ENCODE results near the gene GNAI2.
"Not testable (repeated sequence)": the region's sequence is repeated elsewhere in the genome, so short reads cannot be mapped to it uniquely, and the experiment has no call there.

Gene GNAI2

DNA sequence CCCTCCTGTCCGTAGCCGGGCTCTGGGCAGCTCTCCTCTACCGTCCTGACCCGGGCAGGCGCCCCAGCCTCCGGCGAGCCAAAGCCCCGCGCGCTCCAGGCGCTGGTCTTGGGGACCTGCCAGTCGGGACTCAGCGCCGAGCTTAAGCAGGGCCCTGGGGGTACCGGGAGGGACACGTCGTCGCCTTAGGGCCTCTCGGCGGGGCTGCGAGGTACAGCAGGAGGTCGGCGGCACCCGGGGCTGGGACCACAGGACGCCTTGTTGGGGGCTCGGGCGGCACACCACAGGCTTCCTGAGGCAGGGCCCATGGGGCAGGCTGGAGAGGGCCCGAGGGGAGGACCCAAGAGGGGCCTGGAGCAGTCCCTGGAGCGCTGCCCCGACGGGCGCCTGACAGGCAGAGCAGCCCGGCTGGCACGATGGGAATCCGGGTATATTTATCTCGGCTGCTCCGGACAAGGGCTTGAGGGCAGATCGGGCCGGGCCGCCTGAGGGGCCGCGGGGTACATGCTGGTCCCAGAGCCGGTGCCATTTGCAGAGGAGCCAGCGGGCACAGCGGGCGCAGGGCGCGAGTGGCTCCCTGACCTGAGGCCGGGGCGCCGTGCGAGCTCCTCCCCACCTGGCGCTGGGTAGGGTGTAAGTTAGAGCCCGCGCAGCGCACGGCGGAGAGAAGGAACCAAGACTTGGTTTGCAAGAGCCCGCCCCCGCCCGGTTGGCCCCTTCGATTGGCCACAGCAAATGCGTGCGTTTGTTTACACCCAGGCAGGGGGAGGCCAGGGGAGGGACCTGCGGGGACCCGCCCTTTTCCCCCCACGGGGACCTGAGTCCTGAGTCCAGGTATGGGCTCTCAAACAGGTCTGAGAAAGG, 30.4 kb upstream of the GNAI2 start:
- DNase-seq = no peak

DNA sequence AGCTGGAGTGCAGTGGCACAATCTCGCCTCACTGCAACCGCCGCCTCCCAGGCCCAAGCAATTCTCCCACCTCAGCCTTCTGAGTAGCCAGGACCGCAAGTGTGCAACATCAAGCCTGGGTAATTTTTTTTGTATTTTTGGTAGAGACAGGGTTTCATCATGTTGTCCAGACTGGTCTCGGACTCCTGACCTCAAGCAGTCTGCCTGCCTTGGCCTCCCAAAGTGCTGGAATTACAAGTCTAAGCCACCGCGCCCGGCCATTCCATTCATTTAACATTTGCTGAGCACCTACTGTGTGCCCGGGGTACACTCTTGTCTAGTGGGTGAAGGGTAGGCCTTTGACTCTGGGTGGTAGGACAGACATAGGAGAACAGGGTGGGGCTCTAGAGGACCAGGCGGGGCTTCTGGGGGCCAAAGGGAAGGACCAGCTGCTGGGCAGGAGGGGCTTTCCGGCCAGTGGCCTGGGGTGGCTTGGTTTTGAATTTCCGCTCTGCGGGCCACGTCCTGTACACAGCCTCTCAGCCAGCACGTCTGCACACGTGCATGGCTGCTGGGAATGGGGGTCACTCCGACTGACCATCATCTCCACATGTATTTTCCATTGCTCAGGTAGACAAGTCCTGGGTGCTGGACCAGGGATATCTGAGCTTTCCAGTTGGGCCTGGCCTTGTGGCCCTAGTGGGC, 28.5 kb upstream of the GNAI2 start:
- DNase-seq = no peak

DNA sequence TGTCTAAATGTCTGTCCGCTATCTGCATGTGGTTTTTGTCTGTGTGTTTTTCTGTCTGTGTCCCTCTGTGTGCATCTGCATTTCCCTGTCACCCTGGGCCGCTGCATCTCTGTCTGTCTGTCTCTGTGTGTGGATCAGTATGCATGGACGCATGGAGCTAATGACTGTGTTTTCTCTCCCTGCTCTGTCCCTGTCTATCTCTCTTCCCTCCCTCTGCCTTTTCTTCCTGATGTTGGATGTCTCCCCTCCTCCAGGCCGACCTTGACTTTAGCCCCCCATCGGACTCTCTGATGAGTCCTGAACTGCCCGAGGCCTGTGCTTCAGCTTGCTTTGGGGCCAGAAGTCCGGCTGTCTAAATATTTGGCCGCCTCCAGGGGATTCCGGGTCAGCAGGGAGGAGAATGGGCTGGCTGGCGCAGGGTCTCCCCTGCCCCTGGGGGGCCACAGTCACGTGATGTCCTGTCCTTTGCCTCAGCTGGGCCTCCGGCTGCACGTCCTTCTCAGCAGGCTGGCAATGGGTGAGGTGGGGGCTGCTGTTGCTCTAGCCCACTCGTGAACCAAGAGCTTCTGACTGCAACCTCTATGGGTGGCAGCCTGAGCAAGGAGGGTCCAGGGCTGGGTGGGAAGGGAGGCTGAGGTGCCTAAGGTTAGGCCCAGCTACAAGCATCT, 27.2 kb upstream of the GNAI2 start:
- no peak for DNase-seq

DNA sequence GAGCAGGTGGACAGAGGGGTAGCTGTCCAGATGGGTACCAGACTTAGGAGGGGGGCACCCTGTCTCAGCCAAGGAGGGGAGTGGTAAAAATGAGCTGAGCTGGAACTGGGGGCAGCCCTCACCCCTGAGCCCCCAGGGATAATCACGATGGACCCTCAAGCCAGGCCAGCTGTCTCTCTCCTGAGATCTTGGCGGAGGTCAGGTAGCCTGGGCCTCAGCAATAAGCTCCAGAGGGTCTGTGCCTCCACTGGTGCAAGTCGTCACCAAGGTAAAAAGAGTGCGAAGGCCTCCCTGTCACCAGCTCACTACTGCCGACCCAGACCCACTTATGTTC, 25.9 kb upstream of the GNAI2 start:
- no peak for DNase-seq

DNA sequence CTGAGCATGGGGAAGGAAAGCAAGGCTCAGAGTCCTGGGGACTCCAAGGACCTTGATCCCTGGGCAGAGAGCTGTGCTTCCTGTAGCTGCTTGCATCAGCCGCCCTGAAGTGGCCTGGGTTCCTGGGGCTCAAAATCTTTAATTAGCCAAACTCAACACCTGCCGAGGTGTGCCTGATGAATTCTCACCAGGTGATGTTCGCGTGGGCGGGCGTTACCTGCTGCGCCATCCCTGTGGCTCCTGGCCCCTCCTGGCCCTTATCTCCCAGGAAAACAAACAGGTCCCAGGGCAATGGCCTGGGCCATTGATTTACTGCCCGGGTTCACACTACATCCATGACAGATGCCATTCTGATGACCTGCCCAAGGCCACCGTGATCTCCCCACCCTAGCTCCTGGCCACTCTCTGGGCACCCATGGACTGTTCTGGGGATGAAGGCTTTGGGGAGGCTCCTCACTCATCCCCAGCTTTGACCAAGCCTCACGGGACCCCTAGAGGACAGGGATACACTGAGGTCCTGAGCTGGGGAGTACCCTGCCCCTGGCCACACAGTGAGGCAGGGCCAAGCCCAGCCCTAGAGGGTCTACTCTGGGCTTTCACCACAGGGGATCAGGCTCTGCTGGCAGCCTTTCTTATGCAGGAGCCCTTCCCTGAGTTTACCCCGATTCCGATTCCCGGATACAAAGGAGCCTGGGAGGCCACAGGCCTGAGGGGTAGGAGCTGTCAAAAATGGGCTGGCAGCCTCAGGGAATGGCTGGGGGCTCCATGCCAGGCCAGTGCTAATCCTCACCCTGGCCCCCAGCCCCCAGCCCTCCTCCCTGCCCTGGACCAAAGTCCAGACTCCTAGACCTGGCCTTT, 25.3 kb upstream of the GNAI2 start:
- DNase-seq = no peak

DNA sequence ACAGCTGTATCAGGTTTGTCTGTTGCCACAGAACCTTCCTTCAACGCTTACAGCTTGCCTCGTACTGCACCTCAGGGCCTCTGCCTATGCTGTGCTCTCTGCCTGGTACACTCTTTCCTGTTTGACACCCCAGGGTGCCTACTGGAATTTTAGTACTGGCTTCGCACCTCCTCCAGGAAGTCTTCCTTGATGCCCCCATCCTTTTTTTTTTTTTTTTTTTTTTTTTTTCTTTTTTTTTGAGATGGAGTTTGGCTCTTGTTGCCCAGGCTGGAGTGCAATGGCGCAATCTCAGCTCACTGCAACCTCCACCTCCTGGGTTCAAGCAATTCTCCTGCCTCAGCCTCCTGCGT, 24.7 kb upstream of the GNAI2 start:
- DNase-seq = not testable (repeated sequence)

DNA sequence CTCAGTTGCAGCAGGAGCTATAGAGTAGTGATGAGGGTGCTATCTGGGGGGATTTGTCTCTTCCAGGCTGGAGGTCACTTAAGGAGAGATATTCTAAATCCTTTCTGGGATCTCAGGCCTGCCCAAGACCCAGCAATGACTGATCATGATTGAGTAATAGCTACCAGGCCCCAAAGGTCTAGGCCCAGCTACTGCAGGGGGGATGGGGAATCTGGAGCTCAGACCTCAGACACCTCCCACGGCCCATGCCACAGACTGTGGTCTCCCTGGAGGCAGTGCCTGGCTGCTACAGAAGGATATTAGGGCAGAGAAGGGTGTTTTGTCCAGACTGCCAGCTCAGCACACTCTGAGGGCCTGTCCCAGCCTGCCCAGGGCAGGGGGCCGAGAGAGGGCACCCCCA, 24.1 kb upstream of the GNAI2 start:
- no peak for DNase-seq

DNA sequence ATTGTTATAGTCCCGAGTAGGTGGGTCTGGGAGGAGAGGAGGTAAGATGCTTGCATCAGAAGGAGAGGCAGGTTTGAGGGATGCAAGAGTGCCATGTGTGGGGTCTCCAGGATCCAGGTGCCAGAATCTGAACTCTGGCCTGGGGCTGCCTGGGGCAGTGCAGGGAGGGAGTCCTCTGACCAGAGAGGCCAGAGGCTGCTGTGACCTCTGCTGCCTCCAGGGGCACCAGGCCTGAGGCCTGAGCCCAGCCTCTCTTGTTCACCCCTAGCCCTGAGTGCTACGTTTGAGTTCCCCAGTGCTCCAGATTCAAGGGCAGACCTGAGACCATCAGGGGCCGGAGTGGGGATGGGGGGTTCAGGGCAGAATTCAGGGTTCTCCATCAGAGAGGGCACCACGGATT, 23.5 kb upstream of the GNAI2 start:
- no peak for DNase-seq

DNA sequence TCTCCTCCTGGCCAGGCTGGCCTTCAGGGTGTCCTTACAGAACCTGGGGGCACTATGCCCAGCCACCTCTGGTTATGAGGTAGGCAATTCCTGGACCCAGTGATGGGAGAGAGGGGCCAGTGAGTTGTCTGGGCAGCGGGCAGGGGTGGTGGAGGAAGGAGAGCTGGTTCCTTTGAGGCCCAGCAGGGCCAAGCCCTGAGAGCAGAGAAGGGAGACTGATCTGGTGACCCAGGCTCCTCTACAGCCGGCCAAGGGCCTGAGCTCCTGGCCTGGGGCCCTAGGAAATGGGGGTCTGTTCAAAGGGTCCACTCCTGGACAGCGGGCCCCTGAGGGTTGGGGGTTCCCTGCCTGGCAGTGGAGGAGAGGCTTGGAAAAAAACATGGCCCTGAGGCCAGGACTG, 23.0 kb upstream of the GNAI2 start:
- no peak for DNase-seq

DNA sequence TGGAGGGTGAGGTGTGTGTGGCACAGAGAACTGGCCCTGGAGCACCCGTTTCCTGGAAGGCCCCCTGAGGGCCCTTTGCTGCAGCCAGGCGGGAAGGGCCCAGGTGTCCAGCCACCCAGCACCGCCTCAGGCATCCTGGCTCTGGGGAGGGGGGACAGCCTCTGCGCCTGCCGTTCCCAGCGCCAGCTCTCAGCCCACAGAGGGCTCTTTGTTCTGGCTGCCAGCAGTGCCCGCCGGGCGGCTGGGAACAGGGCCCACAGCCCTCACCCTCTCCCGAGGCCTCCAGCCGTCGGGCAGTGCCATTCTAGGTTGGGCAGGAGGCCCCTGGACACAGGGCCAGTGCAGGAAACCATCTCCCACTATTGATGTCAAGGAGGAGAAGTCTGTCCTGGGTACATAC, 22.6 kb upstream of the GNAI2 start:
- no peak for DNase-seq

DNA sequence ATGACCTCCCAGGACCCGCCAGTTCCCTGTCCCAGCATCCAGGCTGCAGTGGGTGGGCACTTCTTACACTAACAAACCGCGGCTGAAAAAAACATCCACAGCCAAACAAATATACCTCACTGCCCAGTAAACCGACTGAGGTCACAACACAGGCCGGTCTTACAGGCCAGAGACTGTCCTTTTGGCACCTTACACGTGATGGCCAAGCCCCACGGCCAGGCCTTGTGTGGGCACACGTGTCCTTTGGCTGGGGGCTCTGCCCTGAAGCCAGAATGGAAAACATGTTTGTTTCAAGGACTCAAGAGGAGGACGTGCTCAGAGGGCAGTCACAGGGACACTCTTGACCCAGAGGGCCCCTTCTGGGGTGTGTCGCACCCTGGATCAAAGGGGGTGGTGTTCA, 21.2 kb upstream of the GNAI2 start:
- no peak for DNase-seq

DNA sequence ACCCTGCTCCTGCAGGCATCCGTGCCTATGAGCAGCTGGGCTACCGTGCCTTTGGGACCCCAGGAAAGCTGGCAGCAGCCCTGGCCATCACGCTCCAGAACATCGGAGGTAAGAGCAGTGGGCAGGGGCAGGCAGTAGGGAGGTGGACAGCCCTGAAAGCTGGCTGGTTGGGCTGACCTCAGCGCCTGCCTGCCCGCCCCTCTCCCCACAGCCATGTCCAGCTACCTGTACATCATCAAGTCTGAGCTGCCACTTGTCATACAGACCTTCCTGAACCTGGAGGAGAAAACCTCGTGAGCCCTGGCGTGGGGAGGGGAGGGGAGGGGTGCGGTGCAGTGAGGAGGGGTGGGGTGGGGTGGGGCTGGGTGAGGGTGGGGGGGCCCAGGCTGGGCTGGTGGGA, 20.5 kb upstream of the GNAI2 start:
- no peak for DNase-seq

DNA sequence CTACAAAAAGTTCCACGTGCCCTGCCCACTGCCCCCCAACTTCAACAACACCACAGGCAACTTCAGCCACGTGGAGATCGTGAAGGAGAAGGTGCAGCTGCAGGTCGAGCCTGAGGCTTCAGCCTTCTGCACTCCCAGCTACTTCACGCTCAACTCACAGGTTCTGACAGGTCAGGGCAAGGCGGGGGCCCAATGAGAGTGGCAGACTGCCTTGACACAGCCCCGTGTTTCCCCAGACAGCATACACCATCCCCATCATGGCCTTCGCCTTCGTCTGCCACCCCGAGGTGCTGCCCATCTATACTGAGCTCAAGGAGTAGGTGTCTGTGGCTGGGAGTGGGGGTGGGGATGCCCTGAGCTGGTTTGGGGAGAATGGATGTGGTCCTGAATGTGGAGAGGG, 18.3 kb upstream of the GNAI2 start:
- no peak for DNase-seq

DNA sequence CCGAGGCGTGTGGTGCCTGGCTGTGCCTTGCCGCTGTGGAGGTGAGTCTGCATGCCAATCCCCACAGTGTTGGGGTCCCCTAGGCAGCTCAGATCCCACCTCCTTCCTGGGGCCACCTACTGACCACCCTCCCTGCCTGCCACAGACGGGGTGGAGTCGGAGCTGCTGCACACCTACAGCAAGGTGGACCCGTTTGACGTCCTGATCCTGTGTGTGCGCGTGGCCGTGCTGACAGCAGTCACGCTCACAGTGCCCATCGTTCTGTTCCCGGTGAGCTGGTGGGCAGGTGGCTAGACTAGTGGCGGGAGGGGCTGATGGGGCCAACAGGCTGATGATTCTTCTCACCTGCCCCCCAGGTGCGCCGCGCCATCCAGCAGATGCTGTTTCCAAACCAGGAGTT, 17.6 kb upstream of the GNAI2 start:
- DNase-seq = no peak

DNA sequence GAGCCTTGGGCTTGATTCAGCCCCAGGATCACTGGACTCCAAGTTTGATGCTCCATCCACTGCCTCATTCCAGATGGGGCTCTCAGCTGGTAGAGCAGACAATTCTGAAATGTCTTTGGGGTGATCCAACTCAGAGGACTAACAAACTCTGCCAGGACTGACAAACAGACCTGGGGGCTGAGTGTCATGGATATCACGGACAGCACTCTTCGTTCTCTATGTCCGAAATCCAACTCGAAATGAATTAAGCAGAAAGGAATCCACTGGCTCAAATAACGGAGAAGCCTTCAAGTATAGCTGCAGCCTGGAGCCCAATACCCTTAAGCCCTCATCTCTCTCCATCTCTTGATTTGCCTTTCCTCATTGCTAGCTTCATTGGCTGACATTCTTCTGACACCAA, 16.7 kb upstream of the GNAI2 start:
- DNase-seq = no peak

DNA sequence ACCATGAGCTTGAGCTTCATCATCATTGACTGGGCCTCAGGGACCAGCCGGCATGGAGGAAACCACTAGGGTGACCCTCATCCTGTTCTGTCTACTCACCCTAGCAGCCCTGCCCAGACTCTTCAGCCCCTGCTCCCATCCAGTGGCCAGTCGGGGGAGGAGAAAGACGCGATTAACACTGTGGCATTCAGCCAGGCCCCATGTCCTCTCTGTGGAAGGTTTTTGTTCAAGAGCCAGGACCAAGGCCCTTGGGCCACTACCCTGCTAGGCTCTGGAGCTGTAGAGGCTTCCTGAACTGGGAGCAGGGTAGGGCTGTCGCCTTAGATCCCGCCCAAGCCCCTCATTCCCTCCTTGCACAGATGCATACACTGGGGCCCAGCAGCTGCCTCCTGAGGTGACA, 15.9 kb upstream of the GNAI2 start:
- DNase-seq = no peak

DNA sequence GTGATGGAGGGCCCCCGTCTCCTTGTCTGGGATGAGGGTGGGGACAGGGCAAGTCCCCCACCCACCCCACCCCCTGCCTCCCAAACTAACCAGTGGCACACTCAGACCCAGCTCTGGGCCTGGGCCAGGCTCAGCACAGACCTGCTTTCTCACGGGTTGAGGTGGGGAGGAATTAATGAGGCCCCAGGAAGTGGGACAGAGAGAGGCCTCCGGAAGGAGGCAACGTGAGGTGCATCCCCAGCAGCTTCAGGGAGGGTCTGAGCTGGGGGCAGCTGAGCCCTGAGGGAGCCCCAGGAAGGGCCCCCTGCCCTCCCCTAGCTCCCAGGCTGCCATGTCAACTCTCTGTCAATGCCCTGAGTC, 15.0 kb upstream of the GNAI2 start:
- no peak for DNase-seq

DNA sequence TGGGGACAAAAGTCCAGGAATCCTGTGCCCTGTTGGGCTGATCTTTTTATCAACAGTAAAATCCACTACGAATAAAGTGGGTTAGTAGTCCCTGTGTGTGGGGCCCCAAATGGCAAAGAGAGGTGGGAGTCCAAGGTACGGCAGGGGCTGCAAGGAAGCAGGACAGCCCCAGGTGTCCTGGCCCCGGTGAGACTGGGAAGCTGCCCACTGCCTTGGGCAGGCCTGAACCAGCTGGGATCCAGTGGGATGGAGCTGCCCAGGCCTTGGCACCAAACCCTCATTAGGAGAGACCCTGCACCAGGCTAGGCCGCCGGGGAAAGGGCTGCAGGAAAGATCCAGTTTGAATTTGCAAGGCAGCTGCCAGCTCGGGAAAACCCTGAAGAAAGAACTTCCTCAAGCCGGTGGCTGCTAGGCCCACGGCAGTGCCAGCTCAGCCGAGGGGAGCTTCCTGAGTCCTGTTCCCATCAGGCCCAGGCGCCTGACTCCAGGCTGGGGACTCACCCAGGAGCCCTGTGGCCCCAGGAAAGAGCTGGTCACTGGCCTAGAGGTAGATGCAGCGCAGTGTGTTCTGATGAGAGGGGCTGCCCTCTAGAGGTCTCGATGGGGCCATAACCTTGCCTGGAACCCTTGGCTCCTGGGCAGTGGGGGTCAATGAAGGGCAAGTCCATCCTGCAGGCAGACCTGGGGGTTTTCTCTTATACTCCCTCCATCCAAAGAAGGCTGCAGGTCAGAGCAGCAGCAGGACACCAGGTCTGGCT, 14.4 kb upstream of the GNAI2 start:
- no peak for DNase-seq

DNA sequence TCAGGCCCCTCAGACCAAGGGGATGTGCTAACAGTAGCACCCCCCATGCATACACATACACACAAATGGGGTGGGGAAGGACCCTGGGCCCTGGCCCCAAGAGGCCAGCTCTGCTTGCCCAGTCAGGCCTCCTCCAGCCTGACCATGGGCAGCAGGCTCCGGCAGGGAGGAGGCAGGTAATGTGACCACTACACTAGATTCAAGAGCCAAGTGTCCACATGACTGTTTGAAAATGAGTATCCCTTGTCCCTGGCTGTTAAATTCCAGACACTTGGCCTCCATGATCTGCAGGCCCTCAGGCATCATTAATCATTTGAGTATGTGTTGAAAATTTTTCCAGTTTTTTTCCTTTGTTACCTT, 13.9 kb upstream of the GNAI2 start:
- DNase-seq = no peak

DNA sequence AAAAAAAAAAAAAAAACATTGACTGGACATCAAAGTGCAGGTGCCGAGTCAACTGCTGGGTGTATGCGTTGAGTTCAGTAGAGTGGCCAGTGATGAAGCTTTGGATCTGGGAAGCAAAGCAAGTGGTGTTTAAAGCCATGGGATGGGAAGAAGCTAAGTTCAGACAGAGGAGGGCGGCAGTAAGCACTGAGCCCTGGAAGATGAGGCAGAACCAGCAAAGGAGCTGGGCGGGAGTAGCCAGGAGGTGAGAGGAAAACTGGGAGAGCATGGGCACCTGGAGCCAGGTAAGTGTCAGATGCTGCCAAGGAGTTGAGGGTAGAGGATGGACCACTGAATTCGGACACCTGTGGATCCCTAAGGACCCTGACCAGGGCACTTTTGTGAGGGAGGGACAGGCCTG, 11.4 kb upstream of the GNAI2 start:
- DNase-seq = no peak

DNA sequence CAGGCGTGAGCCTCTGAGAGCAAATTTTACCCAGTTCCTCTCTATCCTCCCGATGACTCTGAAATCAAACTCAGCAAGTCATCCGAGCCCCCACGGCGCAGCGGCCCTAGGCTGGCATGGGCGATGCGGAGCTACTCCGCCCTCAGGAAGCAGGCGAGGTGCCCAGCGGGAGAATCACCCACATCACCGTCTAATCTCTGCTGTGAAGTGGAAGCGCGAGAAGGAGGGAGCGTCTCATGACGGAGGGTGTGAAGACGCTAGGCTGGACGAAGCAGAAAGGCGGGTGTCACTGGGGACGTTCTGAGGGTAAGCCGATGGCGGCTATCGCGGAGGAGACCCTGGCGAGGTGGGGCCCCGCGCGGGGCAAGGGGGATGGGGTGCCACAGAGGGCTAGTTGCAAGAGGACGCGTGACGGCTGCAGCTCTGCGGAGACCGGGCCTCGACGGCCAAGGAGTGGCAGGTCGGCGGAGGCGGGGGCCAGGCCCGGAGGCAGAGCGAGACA, 9.1 kb upstream of the GNAI2 start:
- no peak for DNase-seq

DNA sequence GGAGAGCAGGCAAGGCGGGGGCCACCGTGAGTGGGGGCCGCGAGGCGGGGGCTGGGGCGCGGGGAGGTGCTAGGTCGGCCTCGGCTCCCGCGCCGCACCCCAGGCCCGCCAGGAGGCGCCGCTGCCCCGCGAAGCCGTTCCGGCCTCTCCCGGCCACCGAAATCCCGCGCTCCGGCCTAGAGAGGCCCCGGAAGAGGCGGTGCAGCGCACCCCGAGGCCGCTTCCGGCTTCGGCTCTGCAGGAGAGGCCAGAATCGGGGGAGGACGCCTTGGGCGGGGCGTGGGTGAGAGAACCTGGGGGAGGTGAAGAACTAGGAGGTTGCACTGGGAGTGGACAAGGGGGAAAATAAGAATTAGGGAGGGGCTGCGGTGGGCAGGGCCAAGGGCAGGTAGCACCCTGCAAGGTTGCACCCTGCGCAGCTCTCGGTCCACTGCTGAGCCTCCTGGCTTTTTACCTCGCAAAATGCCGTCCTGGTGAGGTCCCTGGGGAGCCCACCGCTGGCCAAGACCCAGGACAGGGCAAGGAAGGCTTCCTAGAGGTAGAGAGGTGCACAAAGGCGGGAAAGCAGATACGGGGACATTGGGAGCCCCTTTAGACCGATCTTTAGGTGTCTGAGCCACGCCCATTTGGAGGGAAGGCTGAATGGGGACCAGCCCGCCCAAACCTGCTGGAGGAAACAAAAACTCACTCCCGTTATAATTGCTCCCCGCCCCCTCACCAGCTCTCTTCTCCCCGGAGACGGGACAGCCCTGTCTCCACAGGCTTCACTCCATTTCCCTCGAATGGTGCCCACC, 8.4 kb upstream of the GNAI2 start:
- peak; percentile 90 for DNase-seq
